Measurements from ENCODE around the gene AFAP1L2. TPM values are rescaled to one million over a fixed set of nuclear protein-coding genes. Genes with fewer than 3 reads are reported as not detected.

AFAP1L2 gene
- total RNA-seq, 1 donor from 2014 or later: 0.98 TPM

DNA sequence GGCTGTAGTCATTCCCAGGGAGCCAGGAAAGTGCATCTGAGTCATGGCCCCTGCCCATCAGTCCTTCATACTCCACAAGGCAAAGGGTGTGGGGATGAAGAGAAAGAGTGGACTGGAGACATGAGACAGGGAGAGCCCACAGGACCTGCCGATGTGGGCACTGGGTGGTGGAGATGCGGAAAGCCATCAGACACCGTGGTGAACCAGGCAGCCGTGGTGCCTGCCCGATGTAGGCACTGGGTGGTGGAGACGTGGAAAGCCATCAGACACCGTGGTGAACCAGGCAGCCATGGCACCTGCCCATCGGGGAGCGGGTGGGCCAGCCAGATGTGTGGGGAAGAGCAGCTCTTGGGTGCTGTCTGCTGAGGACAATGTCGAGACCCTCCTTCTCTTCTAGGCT lies 58.6 kb downstream of the AFAP1L2 start:
- Mint-ChIP-seq H3K36me3 (ENCODE audit: insufficient read depth) (no peaks in the 10 kb centered on the region), H3K27ac (no peak overlapping the region), H3K27me3 (peaks cover 8% of the 10 kb centered on the region), H3K9me3 (ENCODE audit: low read depth) (no peaks in the 10 kb centered on the region), H3K4me1 (ENCODE audit: low read depth) (peaks cover 11% of the 10 kb centered on the region), H3K4me3 (ENCODE audit: low read depth) (no peak overlapping the region)
- TF ChIP-seq, protein P1, sequence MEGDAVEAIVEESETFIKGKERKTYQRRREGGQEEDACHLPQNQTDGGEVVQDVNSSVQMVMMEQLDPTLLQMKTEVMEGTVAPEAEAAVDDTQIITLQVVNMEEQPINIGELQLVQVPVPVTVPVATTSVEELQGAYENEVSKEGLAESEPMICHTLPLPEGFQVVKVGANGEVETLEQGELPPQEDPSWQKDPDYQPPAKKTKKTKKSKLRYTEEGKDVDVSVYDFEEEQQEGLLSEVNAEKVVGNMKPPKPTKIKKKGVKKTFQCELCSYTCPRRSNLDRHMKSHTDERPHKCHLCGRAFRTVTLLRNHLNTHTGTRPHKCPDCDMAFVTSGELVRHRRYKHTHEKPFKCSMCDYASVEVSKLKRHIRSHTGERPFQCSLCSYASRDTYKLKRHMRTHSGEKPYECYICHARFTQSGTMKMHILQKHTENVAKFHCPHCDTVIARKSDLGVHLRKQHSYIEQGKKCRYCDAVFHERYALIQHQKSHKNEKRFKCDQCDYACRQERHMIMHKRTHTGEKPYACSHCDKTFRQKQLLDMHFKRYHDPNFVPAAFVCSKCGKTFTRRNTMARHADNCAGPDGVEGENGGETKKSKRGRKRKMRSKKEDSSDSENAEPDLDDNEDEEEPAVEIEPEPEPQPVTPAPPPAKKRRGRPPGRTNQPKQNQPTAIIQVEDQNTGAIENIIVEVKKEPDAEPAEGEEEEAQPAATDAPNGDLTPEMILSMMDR (IDR thresholded peaks at IDR 0.05; ENCODE audit: unreplicated experiment): no peak
- DNase-seq (ENCODE audit: low spot score, unreplicated experiment): no peak

DNA sequence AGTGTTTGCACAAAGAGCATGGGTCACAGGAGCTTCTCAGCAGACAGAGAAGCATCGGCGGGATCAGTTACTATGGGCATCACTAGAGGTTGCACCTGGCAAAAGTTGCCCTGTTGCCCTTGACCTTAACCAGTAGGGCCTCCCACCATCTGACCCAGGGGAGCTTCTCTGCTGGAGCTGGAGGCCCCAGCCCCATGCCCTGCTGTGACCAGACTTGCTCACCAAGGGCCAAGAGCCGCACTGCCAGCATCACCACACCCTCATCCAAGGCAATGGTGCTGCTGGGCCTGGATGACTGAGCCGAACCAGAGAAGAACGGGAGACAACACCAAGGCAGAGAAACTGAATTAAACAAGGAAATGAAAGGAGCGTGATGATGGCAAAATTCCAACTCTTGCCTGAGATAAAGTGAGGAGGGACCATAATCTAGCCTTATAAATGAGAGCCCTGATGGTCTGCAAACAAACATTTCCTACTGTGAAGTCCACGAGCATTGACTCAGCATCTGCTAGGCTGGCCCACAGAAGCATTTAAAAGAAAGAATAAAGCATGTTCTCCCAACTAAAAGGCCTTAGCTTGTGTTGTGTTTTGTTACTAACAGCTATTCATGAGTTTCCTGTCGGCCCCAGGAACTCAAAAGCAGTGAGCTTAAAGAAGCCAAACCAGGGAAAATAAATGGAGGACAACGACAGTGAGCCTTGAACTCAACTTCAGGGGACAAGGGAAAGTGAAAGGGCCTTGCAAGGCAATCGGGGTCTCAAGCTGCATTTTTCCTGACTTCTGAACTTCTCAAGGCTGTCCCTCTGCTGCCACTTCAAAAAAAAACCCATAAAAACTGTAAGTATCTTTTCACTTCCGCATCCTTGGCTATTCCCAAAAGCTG lies 60.4 kb downstream of the AFAP1L2 start:
- TF ChIP-seq, protein P1 (IDR thresholded peaks at IDR 0.05; ENCODE audit: unreplicated experiment): no peak
- no peak overlapping the region for H3K27ac Mint-ChIP-seq
- DNase-seq (ENCODE audit: low spot score, unreplicated experiment): no peak
- no peaks in the 10 kb centered on the region for H3K36me3 Mint-ChIP-seq (ENCODE audit: insufficient read depth)
- peaks cover 3% of the 10 kb centered on the region for H3K4me1 Mint-ChIP-seq (ENCODE audit: low read depth)
- H3K27me3 Mint-ChIP-seq: peaks cover 8% of the 10 kb centered on the region
- no peaks in the 10 kb centered on the region for H3K9me3 Mint-ChIP-seq (ENCODE audit: low read depth)
- no peak overlapping the region for H3K4me3 Mint-ChIP-seq (ENCODE audit: low read depth)

DNA sequence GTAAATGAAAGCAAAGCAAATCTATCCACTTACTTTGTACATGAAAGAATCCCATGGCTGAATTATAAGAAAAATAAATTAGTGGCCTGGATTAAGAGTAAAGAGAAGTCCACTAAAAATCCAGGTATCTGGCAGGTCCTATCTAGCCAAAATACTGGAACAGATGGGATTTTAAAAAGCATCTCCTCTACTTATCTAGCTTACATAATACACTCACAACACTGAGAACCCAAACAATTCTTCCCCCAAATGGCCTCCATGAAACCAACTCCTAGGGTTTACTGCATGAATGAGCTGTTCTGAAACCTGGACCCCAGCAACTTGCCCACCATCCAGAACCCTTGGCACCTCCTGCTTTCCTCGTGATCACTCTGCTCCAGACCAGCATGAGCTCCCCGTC lies 61.3 kb downstream of the AFAP1L2 start:
- H3K27ac Mint-ChIP-seq: no peak overlapping the region
- H3K4me1 Mint-ChIP-seq (ENCODE audit: low read depth): peaks cover 3% of the 10 kb centered on the region
- no peak overlapping the region for H3K4me3 Mint-ChIP-seq (ENCODE audit: low read depth)
- peaks cover 8% of the 10 kb centered on the region for H3K27me3 Mint-ChIP-seq
- no peak for DNase-seq (ENCODE audit: low spot score, unreplicated experiment)
- TF ChIP-seq, protein P1 (IDR thresholded peaks at IDR 0.05; ENCODE audit: unreplicated experiment): no peak
- H3K36me3 Mint-ChIP-seq (ENCODE audit: insufficient read depth): no peaks in the 10 kb centered on the region
- H3K9me3 Mint-ChIP-seq (ENCODE audit: low read depth): no peaks in the 10 kb centered on the region

DNA sequence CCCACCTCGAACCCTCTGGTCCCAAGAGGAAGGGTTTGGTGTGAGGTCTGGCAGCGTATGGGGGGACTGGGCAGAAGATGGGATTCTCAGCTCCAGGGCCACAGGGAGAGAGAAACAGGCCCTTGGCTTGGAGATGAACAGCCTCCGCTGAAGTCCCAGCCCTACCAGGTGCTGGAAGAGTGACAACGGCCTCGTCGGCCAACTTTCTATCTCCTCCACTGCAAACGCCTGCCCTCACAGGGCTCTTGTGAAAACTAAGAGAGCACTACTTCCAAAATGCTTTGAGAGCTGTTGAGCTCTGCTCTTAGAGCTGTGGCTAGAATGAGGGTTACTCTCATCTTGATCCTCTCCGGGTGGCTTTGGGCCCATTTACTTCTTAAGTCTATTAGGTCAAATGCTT lies 63.5 kb downstream of the AFAP1L2 start:
- Mint-ChIP-seq H3K36me3 (ENCODE audit: insufficient read depth) (no peaks in the 10 kb centered on the region), H3K4me3 (ENCODE audit: low read depth) (no peak overlapping the region), H3K9me3 (ENCODE audit: low read depth) (no peaks in the 10 kb centered on the region), H3K27ac (no peak overlapping the region), H3K27me3 (peaks cover 9% of the 10 kb centered on the region), H3K4me1 (ENCODE audit: low read depth) (peaks cover 3% of the 10 kb centered on the region)
- no peak for DNase-seq (ENCODE audit: low spot score, unreplicated experiment)
- TF ChIP-seq, protein P1 (IDR thresholded peaks at IDR 0.05; ENCODE audit: unreplicated experiment): no peak

DNA sequence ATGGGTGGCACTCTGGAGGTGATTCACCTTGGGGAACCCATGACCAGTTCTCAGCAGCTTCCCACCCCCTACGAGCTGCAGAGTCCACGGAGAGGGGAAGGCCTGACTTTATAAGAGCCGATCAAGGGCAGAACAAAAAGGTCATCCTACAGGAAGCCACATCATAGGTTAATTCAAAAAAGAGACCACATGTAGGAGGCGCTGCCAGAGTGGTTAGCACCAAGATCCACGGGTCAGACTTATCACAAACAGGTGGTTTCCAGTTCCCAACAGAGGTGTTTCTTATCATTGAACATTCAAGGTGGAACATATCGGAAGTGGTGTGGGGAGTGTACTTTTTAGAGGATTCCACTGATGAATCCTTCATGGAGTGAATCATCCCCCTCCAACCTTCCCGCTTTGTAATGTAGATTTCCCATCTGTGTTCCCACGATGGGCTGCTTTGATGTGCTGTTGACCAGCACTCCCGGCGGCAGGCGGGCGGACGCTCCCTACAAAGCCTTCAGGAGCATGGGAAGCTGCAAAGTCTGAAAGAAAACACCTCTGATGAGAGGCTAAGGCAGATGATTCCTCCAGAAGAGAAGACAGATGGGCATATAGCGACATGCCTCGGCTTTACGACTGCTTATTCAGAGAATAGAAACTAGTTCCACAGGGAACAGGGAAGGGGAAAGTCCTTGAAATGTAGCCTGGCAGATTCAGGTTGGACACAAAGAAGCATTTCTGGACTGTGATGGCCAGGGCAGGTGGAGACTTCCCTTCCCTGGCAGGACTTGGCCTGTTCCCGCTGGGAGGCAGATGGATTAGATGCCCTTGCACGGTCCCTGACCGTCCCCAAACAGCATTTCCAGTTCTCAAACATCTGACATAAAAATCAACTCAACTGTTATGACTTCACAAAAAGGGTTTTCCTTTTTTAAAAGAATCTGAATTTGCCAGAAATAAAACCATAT lies 66.5 kb downstream of the AFAP1L2 start:
- H3K36me3 Mint-ChIP-seq (ENCODE audit: insufficient read depth): no peaks in the 10 kb centered on the region
- H3K9me3 Mint-ChIP-seq (ENCODE audit: low read depth): no peaks in the 10 kb centered on the region
- peaks cover 17% of the 10 kb centered on the region for H3K27me3 Mint-ChIP-seq
- TF ChIP-seq, protein P1 (IDR thresholded peaks at IDR 0.05; ENCODE audit: unreplicated experiment): no peak
- no peak for DNase-seq (ENCODE audit: low spot score, unreplicated experiment)
- no peak overlapping the region for H3K4me3 Mint-ChIP-seq (ENCODE audit: low read depth)
- peaks cover 3% of the 10 kb centered on the region for H3K4me1 Mint-ChIP-seq (ENCODE audit: low read depth)
- no peak overlapping the region for H3K27ac Mint-ChIP-seq

Data from progenitor cell of endocrine pancreas (in vitro differentiated cells).